Measurements from ENCODE around the gene ECT2. TPM values are rescaled to one million over a fixed set of nuclear protein-coding genes. Genes with fewer than 3 reads are reported as not detected.

Gene ECT2
- total RNA-seq, 4 donors from 2014 or later = 6.8 to 10.7 (median 7.2) TPM

GRCh38 chr3:172786036-172786435, 35.5 kb downstream of the ECT2 start:
- intact Hi-C loops (cut with DNase I) = no loop called here

DNA sequence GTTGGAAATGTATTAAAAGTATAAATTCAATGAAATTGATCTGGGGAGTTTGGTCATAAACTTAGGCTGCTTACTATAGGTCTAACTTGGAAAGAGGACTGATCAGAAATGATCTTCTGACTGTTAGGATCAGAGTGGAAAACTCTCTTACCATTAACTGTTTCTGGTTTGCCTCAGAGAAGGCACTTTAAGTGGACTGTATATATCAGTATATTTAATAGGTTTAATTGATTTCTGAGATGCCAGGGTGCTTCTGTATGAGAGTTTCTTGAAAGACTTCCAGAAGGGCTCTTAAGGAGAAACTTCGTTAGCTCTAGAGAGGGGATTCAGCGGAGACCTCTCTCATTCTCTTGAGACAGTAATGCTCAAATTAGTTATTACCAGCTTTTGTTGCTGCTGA, 36.5 kb downstream of the ECT2 start:
- Histone ChIP-seq H3K4me1 (no peaks in the 10 kb centered on the region), H3K36me3 (no peaks in the 10 kb centered on the region), H3K4me3 (replicated peaks in 1 of 3) (no peak overlapping the region), H3K27ac (no peak overlapping the region), H3K27me3 (no peaks in the 10 kb centered on the region), H3K9me3 (no peaks in the 10 kb centered on the region)
- TF ChIP-seq, protein P1, sequence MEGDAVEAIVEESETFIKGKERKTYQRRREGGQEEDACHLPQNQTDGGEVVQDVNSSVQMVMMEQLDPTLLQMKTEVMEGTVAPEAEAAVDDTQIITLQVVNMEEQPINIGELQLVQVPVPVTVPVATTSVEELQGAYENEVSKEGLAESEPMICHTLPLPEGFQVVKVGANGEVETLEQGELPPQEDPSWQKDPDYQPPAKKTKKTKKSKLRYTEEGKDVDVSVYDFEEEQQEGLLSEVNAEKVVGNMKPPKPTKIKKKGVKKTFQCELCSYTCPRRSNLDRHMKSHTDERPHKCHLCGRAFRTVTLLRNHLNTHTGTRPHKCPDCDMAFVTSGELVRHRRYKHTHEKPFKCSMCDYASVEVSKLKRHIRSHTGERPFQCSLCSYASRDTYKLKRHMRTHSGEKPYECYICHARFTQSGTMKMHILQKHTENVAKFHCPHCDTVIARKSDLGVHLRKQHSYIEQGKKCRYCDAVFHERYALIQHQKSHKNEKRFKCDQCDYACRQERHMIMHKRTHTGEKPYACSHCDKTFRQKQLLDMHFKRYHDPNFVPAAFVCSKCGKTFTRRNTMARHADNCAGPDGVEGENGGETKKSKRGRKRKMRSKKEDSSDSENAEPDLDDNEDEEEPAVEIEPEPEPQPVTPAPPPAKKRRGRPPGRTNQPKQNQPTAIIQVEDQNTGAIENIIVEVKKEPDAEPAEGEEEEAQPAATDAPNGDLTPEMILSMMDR (IDR thresholded peaks at IDR 0.05) = no peak
- TF ChIP-seq POLR2A (IDR thresholded peaks at IDR 0.05) = no peak
- DNase-seq = no peak
- intact Hi-C loops (cut with DNase I) = no loop called here
- WGBS, 2 donors = 95 to 98% methylated on average over 2 of the region's 2 CpGs

More at GRCh38 chr3:172786036-172786435, 35.5 kb downstream of the ECT2 start:
- 95 to 97% methylated on average over 1 of the region's 1 CpG for WGBS, 2 donors
- TF ChIP-seq, protein P1 (IDR thresholded peaks at IDR 0.05) = no peak
- no peak for TF ChIP-seq POLR2A (IDR thresholded peaks at IDR 0.05)
- no peaks in the 10 kb centered on the region for H3K27me3 ChIP-seq
- no peaks in the 10 kb centered on the region for H3K4me1 ChIP-seq
- no peak for DNase-seq
- H3K36me3 ChIP-seq = no peaks in the 10 kb centered on the region
- no peaks in the 10 kb centered on the region for H3K9me3 ChIP-seq
- H3K4me3 ChIP-seq (replicated peaks in 1 of 3) = no peak overlapping the region
- no peak overlapping the region for H3K27ac ChIP-seq

DNA sequence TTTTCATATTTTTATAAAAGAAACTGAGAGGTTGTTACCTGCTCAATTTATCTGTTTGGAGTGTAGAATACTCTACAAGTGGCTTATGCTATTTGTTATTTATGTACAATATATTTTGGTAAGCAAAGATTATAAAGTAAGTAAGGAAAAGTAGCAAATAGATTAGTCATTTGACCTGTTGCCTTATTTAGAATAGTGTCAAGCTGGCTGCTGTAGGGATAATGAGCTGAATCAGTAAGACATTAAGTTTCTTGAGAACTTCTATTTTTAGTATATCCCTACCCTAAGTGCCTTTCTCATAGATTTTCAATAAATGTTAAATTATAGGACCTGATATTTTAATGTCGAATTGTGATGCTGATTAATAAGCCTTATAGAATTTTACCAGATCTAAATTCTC, 37.2 kb downstream of the ECT2 start:
- TF ChIP-seq, protein P1 (IDR thresholded peaks at IDR 0.05) = no peak
- no peak for TF ChIP-seq POLR2A (IDR thresholded peaks at IDR 0.05)
- Histone ChIP-seq H3K36me3 (no peaks in the 10 kb centered on the region), H3K27me3 (no peaks in the 10 kb centered on the region), H3K4me1 (no peaks in the 10 kb centered on the region), H3K4me3 (replicated peaks in 1 of 3) (no peak overlapping the region), H3K27ac (no peak overlapping the region), H3K9me3 (no peaks in the 10 kb centered on the region)
- intact Hi-C loops (cut with DNase I) = no loop called here
- DNase-seq = no peak
- 96 to 98% methylated on average over 1 of the region's 1 CpG for WGBS, 2 donors

- H3K27ac ChIP-seq = no peak overlapping the region
- intact Hi-C loops (cut with DNase I) = no loop called here
- WGBS, 2 donors = 93 to 98% methylated on average over 1 of the region's 1 CpG
- no peak overlapping the region for H3K4me3 ChIP-seq (replicated peaks in 1 of 3)
- H3K27me3 ChIP-seq = no peaks in the 10 kb centered on the region
- TF ChIP-seq, protein P1 (IDR thresholded peaks at IDR 0.05) = no peak
- DNase-seq = no peak
- no peaks in the 10 kb centered on the region for H3K36me3 ChIP-seq
- no peaks in the 10 kb centered on the region for H3K4me1 ChIP-seq
- H3K9me3 ChIP-seq = no peaks in the 10 kb centered on the region
Observed at GRCh38 chr3:172799246-172799645, 48.7 kb downstream of the ECT2 start.

DNA sequence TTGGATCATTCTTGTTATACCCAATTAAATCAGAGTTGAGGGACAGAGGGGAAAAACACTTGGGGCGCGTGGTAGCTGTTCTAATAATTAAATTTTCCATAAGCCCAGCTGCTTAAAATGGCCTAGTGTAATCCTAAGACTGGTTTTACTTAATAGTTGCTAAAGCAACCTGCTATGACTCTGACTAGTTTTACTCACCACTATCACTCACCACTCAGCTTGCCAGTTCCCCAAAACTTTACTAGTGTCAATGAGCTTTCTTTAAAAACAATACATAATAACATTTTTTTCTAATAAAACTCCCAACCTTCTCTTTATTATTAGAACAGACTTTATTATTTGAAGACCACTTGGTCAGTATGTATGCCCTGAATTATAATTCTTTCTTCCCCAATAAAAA, 49.6 kb downstream of the ECT2 start:
- H3K4me3 ChIP-seq (replicated peaks in 1 of 3) = no peak overlapping the region
- intact Hi-C loops (cut with DNase I) = no loop called here
- H3K27me3 ChIP-seq = no peaks in the 10 kb centered on the region
- H3K27ac ChIP-seq = no peak overlapping the region
- H3K4me1 ChIP-seq = no peaks in the 10 kb centered on the region
- TF ChIP-seq, protein P1 (IDR thresholded peaks at IDR 0.05) = no peak
- no peak for TF ChIP-seq POLR2A (IDR thresholded peaks at IDR 0.05)
- no peaks in the 10 kb centered on the region for H3K9me3 ChIP-seq
- no peaks in the 10 kb centered on the region for H3K36me3 ChIP-seq
- DNase-seq = no peak
- 97% methylated on average over 2 of the region's 2 CpGs for WGBS, 2 donors

All from thyroid gland (tissue), 4 donors.